ENCODE data around the gene CIAO1. TPM values are rescaled to one million over a fixed set of nuclear protein-coding genes. Genes with fewer than 3 reads are reported as not detected.
"Not testable (repeated sequence)": the region's sequence is repeated elsewhere in the genome, so short reads cannot be mapped to it uniquely, and the experiment has no call there.

The CIAO1 gene
- total RNA-seq, 1 donor from 2014 or later = 107 TPM

DNA sequence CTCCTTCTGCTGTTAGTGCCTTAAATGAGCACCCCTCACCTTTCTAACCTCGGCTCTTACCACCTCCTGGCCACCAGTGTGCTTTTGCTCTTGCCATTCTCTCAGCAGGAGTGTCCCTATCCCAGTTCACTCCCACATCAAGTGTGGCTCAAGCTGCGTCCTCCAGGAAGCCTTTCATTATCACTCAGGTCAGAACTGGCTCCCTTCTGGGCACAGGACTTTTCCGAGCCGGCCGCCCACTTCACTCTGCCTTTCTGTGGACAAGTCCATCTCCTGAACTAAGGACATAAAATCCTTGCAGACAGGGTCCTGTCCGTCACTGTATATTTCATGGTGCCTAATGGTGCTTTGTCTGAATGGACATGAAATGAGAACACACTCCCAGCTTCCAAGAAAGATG, 15.8 kb upstream of the CIAO1 start:
- DNase-seq (ENCODE audit: low read depth) = no peak

DNA sequence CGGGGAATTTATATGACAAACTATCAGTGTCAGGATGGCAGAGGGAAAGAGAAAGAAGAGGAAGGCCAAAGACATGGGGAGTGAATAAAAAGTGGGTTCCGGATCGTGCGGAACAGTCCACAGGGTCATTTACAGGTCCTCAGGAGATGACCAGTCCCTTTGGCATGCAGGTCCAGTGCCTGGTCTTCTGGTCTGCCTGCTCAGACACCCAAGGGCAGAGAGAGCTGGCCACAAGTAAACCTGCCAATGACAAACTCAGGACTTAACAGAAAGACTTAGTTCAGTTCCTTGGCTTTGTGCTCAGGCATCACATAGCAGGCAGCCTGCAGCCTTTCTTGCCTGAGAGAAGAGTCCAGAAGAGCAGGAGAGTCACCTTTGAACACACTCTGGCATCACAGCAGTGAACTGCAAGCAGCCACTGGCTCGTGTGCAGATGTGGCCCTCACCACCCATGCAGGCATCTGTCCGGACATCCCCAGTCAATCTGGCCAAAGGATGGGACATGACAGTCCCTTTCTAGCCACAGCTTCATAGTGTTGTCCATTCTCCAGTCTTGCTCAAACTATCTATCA, 14.2 kb upstream of the CIAO1 start:
- peak; percentile 97 for DNase-seq (ENCODE audit: low read depth)

DNA sequence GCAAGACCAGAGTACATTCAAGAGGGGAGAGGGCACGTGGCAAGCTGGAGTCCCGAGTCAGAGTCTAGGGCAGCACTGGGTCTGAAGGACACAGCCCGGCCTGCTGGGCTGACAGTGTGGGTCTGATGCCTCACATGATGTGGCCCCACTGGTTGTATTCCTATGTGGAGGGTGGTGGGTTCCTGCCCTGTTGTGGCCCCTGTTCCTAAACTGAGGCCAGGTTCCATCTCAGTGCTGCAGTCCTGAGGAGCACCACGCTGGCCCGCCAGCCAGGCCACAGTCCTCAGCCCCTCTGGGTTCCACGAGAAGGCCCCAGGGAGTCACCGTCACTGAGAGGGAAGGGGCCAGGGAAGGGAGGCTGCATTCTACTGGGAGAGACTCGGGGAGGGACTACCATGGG, 13.5 kb upstream of the CIAO1 start:
- DNase-seq (ENCODE audit: low read depth) = no peak

DNA sequence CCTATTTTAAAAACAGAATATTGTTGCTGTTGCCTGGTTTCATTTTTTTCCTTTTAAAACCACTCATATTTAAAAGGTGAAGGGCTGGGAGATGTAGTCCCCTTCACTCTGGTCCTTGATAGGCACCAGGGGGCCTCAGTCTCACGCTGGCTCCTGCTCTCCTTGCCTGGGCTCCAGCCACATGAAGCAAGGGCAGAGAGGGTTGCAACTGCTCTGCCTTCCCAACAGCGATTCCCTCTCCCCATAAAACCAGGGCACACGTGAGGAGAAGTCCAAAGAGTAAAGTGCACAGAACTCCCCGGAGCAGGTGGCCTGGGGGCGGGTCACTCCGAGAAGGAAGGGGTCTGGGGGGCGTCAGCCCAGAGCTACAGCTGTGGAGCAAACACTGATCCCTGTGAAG, 13.0 kb upstream of the CIAO1 start:
- DNase-seq (ENCODE audit: low read depth) = no peak

DNA sequence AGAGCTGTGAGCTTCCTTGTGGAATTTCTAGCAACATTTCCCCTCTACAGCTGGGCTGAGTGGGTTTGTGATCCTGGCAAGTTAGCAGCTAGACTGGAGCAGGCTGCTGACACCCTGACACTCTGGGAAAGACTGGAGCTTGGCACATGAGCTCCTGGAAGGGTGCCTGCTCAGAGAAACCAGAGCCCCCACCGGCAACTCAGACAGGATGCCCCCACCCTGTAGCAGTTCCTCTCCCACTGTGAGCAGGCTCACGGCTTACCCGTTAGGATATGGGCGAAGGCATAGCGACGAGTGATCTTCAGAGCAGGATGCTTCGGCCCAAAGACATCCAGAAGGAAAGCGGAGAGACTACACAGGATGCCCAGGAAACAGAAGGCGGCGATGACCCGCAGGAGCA, 11.5 kb upstream of the CIAO1 start:
- no peak for DNase-seq (ENCODE audit: low read depth)

DNA sequence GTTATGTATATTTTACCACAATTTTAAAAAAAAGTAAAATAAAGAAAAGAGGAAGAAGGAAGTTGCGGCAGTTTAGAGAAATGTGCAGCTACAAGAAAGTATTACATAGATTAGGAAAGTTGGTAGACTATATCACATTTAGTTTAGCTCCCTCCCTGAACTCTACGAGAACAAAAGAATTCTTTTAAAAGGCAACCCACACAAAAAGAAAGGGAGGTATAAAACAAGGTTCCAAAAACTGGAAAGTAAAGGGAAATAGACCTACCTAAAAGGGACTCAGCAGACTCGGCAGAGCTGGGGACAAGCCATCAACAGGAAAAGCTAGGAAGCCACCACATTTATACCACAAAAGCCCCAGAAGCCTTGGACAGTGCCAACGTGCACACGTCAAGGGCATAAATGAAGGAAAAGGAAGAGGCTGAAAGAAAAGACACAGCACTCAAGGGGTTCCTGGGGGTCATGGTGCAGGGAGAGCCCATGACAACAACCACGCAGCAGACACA, 9.4 kb upstream of the CIAO1 start:
- DNase-seq (ENCODE audit: low read depth) = no peak

DNA sequence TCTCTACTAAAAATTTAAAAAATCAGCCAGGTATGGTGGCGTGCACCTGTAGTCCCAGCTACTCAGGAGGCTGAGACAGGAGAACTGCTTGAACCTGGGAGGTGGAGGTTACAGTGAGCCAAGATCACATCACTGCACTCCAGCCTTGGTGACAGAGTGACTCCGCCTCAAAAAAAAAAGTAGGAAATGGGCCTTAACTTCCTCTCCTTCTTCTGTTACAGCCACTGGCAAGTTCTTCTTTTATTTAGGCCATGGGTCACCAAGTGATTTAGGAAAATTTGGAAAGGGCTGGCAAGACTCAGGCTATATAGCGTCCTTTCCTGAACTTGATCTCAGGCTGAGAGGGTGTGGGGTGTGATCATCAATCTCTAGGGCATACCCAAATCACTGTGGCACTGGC, 8.3 kb upstream of the CIAO1 start:
- DNase-seq (ENCODE audit: low read depth) = not testable (repeated sequence)

DNA sequence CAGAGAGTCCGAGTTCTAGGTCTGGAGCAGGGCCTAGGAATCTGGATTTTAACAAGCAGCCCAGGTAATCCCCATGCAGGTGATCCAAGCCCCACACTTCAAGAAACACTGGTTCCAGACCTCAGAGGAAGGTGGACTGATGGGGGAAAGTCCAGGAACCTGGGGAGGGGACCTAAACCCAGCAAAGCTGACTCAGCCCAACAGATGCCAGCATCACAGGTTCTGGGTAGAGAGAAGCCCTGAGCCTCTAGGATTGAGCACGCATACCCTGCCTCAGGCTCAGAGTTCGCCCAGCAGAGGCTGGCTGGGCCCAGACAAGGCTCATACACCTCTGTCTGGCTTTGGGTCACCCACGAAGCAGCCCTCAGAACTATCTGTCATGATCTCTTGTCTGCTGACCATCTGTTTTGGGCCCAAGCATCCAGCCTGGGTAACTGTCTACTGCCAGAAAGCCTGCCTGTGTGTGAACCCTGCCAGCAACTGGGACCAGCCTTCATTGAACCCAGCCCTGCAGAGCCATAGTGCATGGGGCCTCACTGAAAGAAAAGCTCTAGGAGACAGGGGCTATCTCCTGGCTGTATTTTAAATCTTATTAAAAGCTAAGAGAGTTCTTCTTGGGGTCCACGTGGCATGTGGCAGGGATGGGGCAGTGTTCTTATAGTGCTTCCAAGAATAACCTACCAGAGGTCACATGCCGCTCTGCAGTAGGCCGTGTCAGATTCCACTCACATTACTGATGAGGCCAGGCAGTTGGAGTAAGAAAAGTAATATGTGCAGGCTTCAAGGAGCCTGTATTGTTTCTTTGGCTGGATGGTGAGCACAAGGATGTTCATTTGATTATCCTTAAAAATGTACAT, 7.6 kb upstream of the CIAO1 start:
- DNase-seq (ENCODE audit: low read depth) = no peak

DNA sequence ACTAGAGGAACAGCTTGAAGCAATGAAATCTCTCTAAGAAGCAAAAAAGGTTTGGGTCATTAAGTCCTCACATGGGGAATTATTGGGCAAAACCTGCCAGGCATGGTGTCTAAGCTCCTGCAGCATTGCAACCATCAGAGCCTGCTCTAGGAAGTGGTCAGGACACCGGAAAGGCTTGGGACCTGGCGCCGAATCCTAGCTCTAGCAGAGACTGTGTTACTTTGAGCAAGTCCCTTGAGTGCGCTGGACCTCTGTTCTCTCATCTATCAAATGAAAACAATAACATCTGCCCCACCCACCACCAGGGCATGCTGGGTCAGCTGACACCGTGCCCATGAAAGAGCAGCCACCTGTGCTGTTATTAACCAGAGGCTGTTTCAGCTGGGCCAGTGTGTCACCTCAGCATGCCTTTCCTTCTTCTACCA, 6.5 kb upstream of the CIAO1 start:
- DNase-seq (ENCODE audit: low read depth) = peak; percentile 66

DNA sequence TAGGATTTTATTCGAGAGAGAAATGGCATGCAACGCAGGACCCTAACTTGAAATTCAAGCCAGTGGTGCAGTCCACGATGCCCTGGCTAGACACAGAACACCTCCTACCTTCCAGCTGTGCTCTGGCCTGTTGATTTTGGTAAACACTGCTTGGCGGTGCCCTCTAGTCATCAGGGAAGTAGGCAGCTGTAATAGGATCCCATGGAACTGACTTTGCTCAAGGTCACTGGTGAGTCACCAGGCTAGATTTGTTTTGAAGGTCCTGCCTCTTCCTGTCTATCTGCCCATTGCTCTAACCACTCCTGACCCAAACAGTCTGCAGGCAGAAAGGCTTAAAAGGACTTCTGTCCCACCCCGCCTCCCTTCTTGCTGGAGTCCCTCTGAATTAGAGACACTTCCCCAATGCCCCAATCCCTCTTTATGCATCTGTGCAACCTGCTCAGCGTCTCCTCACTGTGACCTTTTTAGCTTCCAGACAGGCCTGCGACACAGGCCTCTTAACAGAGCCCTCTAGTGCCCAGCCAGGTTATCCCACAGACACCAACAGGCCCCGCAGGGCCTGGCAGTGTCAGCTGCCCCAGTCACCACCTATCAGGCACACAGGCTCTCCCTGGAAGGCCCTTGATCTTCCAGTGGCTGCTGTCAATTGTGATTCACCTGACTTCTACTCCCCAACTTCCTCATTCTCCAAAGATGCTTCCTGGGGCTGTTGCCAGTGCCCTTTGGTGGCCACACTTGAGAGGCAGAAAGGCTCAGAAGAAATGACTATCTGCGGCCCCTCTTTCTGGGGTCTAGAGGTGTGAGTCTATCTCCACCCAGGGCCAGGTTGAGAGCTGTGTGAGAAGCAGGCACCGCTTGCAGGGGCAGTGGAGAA, 5.4 kb upstream of the CIAO1 start:
- DNase-seq (ENCODE audit: low read depth) = peak; percentile 94

DNA sequence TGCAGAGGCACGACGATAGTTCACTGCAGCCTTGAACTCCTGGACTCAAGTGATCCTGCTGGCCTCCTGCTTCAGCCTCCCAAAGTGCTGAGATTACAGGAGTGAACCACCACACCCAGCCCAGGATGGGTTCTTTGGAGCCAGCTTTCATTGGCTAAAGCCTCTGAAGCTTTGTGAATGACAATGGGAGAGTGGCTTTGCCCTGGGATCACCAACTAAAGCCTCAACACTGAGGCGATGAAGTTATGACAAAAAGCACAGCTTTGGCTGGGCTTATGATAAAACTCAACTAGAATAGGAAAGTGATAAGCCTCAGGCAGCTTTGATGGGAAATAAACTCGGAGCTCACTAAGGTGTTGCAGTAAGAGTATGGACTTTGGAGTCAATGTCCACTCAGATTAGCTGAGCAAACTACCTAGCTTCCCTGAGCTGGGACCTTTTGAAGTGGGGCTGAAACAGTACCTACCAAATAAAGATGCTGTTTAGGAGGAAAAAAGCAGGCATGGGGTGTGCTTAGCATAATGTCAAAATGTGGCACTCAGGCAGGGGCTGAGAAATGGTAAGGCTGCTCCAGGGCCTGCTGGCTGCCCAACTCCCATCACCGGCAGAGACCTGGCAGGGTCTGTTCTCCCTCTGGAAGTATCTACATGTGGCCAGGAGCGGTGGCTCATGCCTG, 4.6 kb upstream of the CIAO1 start:
- no peak for DNase-seq (ENCODE audit: low read depth)

DNA sequence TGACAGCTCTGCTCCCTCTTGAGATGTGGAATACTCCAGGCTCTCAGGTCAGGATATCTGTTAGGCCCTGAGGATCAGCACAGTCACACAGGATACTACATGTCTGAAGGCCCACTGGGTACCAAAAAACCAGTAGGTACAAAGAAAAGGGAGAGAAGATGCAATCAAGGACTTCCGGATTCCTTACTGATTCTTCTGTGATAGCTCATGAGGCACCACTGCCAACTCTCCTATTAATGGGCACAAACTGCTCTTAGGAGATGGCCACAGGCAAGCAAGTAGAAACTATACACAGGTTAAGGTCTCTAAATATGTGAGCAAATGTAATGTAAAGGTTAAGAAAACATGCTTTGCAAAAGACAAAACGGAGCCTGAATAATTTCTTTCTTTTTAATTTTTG, 3.7 kb upstream of the CIAO1 start:
- no peak for DNase-seq (ENCODE audit: low read depth)

DNA sequence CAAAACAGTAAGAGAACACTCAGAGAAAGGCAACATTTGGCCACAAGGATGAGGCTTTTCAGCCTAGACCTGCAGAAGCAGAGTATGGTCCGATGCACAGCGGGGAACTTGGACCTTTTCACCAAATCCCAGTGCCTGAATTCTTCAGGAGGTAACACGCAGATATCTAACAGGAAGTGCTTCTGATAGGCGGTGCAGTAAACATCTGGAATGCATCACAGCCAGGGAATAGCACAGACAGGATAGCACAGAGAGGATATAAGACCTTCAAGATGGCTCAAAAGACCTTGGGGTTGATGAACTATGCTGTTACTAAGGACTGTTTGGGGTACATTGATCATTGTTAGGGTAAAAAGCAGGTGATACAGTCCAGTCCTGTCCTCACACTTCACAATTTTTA, 1.9 kb upstream of the CIAO1 start:
- DNase-seq (ENCODE audit: low read depth) = no peak

DNA sequence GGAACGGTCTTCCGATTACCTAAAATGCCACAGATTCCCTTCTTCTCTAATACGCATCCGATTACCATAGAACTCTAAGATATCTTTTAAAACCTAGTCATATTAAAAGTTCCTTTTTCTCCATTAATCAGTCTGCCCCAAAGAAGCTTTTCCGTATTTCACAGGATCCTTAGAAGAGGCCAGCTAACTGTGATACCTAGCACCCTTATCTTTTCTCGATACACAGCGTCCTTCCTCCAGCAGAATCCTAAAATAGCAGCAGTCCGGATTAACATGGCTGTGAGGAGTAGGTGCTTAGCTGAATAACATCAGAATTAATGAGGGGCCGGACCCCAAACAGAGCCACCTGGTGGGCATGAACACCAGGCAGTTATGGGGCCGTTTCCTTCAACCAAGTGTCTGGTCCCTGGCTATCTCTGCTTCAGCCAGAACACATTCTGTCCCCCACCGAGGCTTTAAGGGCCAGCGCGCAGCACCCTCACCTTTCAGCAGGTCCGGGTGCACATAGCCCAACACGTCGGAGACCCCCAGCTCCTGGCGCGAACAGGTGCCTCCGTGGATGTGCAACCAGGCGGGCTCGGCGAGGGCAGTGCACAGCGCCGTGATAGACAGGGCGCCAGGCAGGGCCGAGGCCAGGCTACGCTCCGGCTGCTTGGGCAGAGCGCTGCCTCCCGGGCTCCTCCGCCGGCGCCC, 1.2 kb upstream of the CIAO1 start:
- no peak for DNase-seq (ENCODE audit: low read depth)

DNA sequence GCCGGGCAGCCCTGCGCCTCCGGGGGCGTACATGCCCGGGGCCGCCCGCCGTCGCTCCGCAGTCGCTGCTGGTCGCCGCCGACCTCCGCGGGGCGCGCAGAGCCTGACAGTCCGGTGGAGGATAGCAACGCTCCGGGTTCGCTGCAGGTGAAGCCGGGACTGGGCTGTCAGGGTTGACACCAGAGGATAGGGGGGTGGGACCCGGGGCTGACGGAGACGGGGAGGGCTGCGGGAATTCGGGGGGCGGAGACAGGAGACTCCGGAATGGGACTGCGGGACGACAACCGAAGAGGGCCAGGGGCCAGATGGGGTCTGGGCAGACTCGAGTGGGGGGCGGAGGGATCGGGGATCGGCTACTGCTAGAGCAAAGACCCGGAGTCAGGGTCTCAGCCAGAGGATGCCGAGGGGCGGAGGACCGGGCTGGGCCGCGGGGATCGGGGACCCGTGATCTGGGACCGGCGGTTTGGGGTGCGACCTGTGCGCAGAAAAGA, 631 bp upstream of the CIAO1 start:
- DNase-seq (ENCODE audit: low read depth) = no peak

DNA sequence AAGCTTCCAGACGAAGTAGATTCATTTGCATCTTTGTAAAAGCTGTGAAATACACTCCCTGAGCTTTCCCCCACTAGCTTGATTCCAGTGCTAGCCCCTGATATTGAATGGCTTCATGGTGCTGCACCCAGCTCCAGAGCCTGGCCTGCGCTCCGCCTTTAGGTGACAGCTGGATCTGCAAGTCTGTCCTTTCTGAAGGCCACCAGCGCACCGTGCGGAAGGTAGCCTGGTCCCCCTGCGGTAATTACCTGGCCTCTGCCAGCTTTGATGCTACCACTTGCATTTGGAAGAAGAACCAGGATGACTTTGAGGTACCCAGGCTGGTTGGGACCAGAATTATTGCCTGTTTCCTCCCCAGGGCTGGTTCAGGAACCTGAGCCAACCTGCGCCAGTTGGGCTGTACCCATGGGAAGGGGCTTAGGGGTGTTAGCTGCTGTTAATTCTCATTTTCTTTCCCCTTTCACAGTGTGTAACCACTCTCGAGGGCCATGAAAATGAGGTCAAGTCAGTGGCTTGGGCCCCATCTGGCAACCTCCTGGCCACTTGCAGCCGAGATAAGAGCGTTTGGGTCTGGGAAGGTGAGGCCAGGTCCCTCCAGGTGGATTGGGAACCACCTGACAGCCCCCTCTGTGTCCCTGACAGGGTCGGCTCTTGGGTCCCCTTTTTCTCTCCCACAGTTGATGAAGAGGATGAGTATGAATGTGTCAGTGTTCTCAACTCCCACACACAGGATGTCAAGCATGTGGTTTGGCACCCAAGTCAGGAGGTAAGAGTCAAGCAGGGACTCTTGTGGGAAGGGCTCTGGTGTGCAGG, 1.3 kb downstream of the CIAO1 start:
- no peak for DNase-seq (ENCODE audit: low read depth)

DNA sequence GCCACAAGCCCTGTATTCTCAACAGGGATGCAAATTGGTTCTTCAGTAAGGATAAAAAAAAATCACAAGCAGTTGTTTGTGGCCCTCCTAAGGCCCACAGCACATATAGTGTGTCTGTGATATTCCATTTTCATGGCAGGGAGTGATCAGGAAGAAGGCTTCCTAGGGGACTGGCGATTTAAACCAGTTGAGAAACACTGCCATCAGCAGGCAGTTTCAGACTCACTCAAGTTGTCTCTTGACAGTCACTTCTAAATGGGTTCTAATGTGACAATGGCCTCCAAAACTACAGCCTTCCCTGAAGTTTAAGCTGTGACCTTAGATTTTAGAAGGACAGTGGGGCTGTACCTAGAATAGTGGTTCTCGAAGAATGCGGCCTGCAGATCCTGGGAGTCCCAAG, 6.0 kb downstream of the CIAO1 start:
- DNase-seq (ENCODE audit: low read depth) = no peak

DNA sequence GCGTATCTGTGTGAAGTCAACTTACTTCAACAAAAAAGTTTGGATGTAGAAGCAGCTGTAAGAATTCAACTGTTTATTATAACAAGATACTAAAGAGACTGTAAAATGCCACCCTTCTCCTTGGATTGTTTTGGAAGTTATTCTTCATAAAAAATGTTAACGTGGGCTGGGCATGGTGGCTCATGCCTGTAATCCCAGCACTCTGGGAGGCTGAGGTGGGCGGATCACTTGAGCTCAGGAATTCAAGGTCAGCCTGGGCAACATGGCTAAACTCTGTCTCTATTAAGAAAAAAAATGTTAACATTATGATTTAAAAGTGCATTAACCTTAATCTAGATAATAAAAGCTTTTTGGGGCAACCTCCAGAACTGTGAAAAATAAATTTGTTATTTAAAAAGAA, 7.7 kb downstream of the CIAO1 start:
- no peak for DNase-seq (ENCODE audit: low read depth)

DNA sequence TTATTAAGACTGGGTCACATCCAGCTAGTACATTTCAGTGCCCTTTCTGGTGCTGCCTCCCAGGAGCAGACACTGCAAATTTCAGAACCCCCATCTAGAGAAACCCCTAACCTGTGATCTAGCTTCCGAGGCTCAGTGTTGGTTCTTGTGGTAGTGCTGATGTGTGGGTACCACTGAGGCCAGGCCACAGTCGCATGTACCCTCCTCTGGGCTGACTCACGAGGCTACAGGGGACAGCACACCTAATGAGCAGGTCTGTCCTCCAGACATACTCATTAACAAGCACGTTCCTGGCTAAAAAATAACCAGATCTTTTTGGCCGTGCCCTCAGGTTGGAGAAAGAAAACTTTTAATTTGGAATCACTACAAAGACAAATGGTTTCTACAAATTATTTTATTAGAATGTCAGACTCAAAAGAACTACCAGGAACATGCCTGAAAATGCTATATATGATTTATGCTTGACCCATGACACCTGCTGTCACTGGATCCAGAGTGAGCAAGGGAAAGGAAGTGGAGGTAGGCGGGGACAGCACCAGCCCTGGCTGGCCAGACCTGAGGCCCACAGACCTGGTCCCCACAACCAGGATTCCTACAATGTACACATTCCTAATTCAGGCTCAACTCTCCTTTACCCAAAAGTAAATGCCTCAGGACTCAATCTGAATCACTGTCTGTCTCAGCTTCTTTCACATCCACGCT, 8.5 kb downstream of the CIAO1 start:
- no peak for DNase-seq (ENCODE audit: low read depth)

All from renal cortical epithelial cell (primary cell).